Activated CD8-positive, alpha-beta memory T cell treated with anti-CD3 and anti-CD28 coated beads for 4 hours (primary cell): Measurements from ENCODE around the gene OR5A2.
"Not testable (repeated sequence)": the region's sequence is repeated elsewhere in the genome, so short reads cannot be mapped to it uniquely, and the experiment has no call there.

Experiments used
- DNase-seq, 2 donors: peaks; one replicate each; pipeline ENCODE4 v3.0.0-alpha.2; 2020; ENCODE audit warnings: low read depth in 2 of 2

The OR5A2 gene, protein sequence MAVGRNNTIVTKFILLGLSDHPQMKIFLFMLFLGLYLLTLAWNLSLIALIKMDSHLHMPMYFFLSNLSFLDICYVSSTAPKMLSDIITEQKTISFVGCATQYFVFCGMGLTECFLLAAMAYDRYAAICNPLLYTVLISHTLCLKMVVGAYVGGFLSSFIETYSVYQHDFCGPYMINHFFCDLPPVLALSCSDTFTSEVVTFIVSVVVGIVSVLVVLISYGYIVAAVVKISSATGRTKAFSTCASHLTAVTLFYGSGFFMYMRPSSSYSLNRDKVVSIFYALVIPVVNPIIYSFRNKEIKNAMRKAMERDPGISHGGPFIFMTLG

GRCh38 chr11:59426361-59427067 is at the start of gene OR5A2:
TSS of gene OR5A2 (minus strand) at chr11:59426413. CDS start at chr11:59422953, 3,460 bp downstream.
- no peak for DNase-seq

GRCh38 chr11:59475176-59475575 is 49.0 kb upstream of the OR5A2 start:
- no peak for DNase-seq

- DNase-seq, result no peak
Observed at GRCh38 chr11:59473015-59473414, 46.8 kb upstream of the OR5A2 start, which contains the start of gene OR4D10. TSS of gene OR4D10 (plus strand) at chr11:59473315. CDS start at chr11:59477430, 4,115 bp downstream.

GRCh38 chr11:59463190-59463641 is 37.0 kb upstream of the OR5A2 start:
- DNase-seq, result no peak

DNA sequence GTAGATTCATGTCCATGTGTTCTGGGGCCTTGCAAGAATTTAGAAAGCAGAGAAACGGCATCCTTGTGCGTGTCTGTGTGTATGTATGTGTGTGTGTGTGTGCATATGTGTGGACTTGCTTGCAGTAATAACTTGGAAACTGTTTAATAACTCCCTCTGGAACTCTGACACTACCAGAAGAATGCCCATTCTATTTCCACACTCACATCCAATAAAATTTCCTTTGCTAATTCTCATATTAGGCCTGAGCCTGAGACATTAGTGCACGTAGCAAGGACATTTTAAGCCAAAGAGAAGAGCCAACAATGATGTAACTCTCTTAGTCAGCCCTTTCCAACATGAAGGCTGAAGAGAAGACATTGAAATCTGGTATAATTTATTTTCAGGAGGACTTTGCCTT is 33.7 kb upstream of the OR5A2 start:
- no peak for DNase-seq

DNA sequence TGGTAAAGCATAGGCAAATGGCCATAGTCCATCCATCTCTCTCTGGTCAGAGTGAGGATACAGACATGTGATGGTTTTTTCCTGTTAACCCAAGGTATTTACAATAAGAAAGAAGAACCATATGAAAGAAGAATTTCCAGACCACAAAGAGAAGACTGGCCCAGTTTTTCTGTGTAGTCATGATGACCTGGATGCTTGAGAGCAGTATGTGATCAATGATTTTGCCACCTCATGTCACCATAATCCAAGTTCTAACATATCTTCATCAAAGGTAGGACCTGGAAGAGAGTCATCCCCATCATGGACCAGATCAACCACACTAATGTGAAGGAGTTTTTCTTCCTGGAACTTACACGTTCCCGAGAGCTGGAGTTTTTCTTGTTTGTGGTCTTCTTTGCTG is 30.4 kb upstream of the OR5A2 start, which contains the start of gene OR4D6:
TSS of gene OR4D6 (plus strand) at position 301 of the 400 bp plus-strand sequence. CDS start at position 301, 0 bp downstream.
- no peak for DNase-seq

- DNase-seq, result no peak
Observed at GRCh38 chr11:59448484-59448883, 22.3 kb upstream of the OR5A2 start.

DNA sequence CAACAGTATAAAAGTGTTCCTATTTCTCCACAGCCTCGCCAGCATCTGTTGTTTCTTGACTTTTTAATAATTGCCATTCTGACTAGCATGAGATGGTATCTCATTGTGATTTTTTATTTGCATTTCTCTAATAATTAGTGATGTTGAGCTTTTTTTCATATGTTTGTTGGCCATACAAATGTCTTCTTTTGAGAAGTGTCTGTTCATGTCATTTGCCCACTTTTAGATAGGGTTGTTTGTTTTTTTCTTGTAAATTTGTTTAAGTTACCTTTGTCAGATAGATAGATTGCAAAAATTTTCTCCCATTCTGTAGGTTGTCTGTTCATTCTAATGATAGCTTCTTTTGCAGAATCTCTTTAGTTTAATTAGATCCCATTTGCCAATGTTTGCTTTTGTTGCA is 19.4 kb upstream of the OR5A2 start:
- not testable (repeated sequence) for DNase-seq

- no peak for DNase-seq
Observed at GRCh38 chr11:59437770-59438169, 11.6 kb upstream of the OR5A2 start.

GRCh38 chr11:59436169-59436568 is 10.0 kb upstream of the OR5A2 start, which contains the start of gene OR5A1:
TSS of gene OR5A1 (plus strand) at chr11:59436469. CDS start at chr11:59443169, 6,700 bp downstream.
- DNase-seq, result no peak

DNA sequence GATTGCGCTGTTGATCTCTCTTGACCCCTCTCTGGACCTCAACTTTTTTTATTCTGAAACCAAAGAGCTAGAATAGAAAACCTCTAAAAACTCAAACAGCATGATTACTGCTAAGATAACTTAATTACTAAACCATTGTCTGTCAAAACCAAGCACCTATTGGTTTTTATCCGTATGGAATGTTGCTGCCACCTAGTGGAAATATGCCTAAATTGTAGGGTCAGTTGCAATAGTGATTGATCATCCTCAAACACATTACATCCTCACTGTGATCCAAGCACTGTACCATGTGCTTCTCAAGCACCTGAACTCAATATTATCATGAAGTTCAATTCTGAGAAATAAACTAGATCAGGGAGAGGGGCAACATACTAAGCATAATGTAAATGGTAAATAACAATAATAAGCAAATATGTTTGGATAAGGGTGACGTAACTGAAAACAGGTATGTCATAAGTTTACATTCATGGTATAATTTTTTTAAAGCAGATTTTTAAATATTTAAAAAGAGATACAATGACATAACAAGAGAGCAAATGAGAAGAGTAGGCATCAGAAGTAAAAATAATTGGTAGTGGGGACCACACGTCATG is 3.8 kb upstream of the OR5A2 start:
- DNase-seq, result no peak

DNA sequence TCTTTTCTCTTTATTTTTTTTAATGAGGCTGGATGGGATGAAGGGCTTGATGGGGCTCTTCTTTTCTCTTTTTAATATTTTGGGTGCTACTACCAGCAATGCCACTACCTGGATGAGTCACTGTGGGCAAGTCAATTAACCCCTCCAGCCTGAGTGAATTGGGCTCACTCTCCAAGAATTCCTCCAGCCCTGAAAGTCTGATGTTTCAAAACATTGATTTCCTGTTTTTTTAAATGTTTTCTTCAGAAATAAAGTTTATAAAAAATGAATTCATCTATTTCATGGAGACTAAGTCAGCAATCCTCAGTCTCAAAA is 812 bp upstream of the OR5A2 start:
- no peak for DNase-seq

DNA sequence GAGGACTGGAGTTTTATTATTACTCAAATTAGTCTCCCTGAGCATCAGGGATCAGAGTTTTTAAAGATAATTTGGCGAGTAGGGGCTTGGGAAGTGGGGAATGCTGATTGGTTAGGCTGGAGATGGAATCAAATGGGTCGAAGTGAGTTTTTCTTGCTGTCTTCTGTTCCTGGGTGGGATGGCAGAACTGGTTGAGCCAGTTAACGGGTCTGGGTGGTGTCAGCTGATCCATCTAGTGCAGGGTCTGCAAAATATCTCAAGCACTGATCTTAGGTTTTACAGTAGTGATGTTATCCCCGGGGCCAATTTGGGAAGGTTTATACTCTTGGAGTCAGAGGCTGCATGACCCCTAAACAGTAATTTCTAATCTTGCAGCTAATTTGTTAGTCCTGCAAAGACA is 1.1 kb downstream of the OR5A2 start:
- DNase-seq, result no peak

- DNase-seq, result no peak
Observed at GRCh38 chr11:59423835-59424234, 2.4 kb downstream of the OR5A2 start.

DNA sequence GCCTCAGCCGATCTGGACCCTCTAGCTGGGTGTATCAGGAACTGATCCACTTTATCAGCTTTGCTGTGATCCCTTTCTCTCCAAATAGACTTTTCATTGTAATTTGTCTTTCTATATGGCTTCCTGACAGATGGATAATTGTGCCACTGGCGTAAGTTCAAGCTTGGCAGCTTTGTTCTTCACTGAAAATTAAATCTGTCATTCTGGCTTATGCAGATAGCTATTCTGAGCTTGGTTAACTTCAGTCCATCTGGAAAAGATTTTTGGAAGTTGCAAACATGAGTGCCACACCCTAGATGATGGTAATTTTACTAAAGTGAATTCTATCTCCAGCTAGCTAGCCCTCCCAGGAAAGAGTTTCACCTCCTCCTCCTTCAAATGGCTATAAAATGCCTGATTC is 8.1 kb downstream of the OR5A2 start:
- DNase-seq, result no peak

DNA sequence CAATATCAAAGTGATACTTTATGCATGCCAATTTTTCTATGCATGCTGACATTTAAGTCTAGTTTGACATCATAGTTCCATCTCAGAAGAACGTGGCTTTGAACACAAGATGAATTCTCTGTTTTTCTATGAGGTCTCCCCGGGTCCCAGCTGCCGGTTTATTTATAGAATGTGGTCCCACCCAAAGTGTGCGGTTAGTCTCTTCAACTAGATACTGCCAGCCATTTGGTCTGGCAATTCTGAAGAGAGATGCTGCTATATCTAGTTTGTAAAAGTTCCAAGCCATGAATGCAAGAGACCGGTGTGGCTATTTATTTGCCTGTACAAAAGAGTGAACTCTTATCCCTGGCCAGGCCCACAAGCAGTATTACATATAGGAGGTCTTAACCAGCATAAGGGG is 9.2 kb downstream of the OR5A2 start:
- no peak for DNase-seq

DNA sequence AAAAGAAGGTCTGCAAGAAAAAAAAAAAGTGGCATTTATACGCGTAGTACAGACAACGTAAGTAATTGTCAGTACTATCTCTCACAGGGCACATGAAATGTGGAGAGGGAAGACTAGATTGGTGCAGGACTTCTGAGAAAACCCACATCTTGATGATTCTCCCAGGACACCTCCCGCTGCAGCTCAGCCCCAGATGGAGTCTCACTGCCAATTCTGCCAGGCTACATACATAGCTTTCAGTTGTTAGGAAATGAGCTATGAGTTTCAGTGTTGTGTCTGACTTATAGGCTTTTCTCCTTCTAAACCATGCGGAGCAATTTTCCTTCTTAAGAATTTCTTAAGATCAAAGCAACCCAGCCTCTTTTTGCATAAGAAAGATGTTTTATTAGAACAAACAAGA is 9.6 kb downstream of the OR5A2 start:
- DNase-seq, result no peak

GRCh38 chr11:59415111-59415510 is 11.1 kb downstream of the OR5A2 start:
- no peak for DNase-seq

DNA sequence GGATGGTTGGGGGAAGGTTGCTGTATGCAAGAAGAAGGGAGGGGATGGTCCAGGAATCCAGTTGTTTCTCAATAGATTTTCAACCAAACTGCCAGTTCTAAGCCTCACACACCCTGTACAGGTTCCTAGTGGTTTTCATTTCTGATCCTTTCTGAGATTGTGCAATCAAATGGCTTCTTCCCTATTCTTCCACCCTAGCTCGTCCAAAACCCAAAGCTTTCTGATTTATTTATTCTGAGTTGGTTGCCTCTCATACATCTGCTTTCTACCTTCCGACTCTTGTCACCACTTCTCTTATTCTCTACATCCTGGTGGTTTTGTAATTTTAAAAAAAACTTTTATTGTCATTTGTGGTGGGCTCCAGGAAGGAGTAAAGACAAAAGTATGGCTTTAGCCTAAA is 12.6 kb downstream of the OR5A2 start:
- no peak for DNase-seq

DNA sequence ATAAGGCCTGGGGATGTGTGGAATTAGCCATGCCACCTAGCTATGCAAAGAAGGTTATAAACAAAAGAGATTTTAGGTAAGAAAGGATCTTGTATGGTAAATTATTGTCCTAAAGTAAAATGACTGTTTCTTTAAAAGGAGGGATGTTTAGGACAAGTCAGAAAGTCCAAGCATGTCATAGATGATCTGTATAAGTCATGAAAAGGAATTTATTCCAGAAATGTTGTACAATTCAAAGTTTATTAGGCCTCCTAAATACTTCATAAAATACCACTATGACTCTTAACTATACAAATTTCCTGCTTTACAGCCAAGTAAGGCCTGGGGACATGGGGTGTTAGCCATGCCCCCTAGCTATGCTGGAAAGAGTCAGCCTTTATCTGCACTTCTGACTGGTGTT is 22.7 kb downstream of the OR5A2 start:
- DNase-seq, result no peak

DNA sequence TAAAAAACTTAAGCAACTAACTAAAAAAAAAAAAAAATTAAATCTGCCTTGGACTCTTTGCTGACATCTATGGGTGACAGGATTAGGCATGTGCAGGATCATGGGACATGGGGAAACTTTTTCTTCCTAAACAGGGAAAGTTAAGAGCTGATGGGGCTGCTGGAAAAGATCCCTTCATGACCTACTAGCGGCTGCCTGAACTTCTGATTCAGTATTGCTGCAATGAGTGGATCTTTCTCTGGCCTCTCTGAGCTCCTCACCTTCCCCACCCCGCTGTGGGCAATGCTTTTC is 25.0 kb downstream of the OR5A2 start:
- DNase-seq, result no peak

DNA sequence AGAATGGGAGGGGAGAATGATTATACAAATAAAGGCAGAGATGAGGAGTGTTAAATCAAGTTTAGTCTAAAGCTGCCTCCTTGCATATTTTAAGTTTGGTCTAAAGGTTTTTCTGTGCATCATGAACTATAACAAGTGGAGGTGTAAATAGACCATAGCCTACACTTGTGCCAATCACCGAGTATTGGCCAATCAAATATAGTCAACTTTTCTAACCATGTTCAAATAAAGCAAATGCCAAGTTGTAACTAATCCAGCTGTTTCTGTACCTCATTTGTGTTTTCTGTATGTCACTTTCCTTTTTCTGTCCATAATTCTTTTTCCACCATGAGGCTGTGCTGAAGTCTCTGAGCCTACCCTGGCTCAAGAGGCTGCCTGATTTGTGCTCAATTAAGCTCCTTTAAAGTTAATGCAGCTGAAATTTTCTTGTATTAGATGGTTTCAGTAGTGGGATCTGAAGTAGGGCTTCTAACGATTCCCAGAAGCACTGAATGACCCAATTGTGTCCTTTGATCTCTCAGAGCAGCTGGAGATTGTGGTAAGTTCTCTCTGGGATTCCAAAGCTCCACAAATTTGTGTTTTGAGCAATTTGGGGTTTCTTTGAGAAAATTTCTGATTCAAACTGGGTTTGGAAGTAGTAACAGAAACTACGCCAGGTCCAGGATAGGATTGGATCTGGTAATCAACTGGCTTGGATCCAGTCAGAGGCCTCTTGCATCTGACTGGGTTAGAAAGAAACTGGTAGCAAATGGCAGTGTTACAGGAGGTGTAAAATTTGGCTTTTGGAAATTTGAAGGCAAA is 25.6 kb downstream of the OR5A2 start:
- DNase-seq, result no peak
